Measurements from ENCODE around the gene NCKAP5. TPM values are rescaled to one million over a fixed set of nuclear protein-coding genes. Genes with fewer than 3 reads are reported as not detected.

NCKAP5 gene
- total RNA-seq, 1 donor from 2014 or later = 8.9 TPM

DNA sequence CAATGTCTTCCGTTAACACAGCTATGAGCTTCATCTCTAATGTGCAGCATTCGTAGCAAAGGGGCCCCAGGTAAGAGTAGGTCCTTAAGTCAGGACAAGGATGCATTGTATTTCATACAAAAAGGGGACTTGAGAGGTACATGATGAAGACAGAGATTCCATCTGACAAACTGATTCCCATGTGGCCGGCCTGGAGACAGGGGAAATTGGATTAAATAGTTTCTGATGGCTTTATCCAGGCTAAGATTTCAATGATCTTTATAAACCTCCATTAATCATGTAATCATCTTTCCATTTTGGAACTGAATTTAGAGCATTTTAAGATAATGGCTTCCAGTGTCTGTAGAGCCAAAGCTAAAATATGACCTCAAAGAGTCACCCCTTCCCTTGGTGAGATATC lies 111.3 kb downstream of the NCKAP5 start:
- no peak for ATAC-seq

GRCh38 chr2:133456156-133456555 lies 112.1 kb downstream of the NCKAP5 start:
- ATAC-seq = no peak

DNA sequence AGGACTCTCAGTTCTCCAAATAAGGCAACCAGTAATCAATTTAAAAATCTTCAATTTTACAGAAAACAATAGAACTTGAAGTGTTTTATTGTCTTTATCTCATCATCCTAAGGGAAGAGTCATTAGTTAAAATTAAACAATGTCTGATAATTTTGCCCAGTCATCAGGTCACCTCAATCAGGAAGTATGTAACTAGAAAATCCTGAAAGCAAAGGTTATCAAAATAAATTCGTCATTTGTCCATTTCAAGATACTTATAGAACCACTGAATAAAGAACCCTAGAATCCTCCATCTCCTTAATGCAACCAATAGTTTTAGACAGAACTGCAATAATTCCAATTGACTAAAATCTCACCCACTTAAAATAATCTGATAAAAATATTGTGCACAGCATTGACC lies 115.2 kb downstream of the NCKAP5 start:
- ATAC-seq = no peak

GRCh38 chr2:133452583-133452982 lies 115.7 kb downstream of the NCKAP5 start:
- ATAC-seq = peak; percentile 95

- ATAC-seq = no peak
Measured at GRCh38 chr2:133452146-133452545, 116.1 kb downstream of the NCKAP5 start.

DNA sequence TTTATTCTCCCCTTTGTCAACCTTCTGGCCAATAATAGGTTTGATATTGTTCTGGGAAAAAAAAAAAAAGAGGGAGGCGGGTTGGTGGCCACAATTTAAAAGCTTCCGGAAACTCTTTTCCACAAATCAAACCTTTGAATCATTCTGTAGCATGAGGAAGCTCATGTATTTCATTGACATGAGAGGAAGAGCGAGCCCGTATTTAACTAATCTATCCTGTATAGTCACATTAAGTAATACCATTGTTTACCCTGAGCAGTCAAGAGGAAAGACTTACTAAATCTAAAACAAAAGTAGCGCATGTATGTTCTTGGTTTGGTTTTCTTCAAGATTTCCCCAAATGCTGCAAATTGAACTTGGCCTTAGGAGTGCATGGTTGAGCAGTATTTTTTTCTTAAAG lies 120.1 kb downstream of the NCKAP5 start:
- ATAC-seq = peak; percentile 83

- ATAC-seq = no peak
Measured at GRCh38 chr2:133447303-133447702, 121.0 kb downstream of the NCKAP5 start.

- no peak for ATAC-seq
Measured at GRCh38 chr2:133444465-133444864, 123.8 kb downstream of the NCKAP5 start.

DNA sequence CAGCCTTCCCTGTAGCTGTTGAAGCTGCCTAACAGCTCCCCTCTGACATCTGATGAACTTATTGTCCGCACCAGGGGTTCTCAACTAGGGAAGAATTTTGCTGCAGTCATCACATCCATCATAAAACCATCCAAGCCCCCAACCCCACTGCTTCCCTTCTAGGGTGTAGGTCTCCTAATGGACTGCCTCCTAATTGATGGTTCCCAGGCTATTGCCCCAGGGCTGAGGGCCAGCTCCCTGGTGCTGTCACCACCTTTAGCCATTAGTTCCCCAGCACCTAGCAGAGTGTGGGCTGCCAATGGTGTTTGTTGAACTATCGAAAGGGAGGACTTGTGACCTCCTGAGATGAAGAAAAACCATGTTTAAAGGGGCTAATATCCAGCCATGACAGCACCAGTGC lies 125.9 kb downstream of the NCKAP5 start:
- ATAC-seq = no peak

DNA sequence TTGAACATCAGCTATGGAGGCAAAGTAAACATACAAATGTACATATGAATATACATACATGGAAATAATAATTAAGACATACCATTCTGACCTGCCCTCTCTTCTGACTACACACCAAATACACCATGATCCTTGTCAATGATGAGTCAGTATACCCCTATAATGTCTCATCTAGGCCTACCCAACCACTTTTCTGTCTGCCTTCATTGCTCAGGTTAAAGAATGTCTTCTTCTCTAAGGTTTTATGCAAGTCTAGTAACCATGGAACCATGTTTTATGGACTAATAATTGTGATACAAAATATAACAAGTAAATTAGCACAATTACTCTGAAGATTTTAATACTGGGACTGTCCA lies 128.7 kb downstream of the NCKAP5 start:
- ATAC-seq = no peak

DNA sequence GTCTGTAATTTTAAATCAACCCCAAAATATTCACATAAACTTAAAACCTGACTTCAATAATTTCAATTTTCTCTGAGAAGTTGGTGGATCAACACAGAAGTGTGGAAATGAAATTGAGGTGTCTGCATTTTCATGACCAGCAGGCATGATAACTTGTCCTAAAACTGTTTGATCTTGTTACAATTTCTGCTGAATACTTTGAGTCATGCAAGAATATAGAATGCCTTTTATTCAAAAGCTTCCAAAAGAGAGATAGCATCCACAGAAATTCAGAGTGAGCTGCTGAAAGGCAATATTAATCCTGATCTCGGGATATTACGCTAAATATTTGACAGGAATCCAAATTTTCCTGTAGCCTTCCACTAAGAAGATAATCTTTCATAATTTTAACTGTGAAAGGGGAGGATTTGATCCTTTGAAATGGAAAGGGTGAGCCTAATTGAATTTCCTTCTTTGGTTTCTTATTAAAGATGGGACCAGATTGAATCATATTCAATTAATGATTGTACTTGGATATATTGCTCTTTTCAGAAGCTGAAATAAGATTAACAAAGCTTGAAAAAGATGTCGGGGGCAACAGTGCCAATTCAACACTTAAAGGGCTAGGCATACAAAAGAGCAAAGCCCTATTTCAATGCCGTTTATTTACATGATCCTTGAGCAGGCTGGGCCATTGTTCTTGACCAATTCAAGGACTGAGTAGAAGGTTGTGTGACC lies 129.3 kb downstream of the NCKAP5 start:
- ATAC-seq = no peak

- ATAC-seq = no peak
Measured at GRCh38 chr2:133438026-133438425, 130.2 kb downstream of the NCKAP5 start.

- no peak for ATAC-seq
Measured at GRCh38 chr2:133437492-133437891, 130.8 kb downstream of the NCKAP5 start.

DNA sequence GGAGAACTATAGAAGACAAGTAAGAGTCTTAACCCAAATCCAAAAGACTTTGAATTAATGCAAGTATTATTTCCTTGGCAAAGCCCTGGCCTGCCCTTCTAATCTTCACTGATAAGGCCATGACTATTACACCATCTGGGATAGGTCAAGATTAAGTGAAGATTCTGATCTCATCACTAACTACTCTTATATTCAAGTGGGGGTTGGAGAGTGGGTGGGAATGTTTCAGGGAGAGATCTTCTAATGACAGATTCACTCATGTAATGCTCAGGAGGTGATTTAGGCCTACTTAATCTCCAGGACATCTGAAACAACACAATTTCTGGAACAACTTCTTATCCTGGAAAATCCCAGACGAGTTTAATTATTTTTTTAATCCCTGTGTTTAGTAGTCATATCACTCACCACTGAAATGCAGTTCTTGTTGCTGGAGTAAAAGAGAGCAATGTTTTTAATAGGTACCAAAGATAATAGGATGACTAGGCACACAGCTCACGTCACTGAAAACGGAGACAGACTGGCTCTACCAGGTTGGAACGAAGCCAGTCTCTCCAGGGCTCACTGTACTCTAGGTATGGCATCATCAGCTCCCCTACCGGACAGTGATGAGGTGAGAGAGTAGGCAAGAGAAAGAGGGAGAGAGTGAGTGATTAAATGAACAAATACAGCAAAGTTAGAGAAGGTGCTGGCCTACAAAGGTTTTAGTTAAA lies 133.1 kb downstream of the NCKAP5 start:
- peak; percentile 95 for ATAC-seq

DNA sequence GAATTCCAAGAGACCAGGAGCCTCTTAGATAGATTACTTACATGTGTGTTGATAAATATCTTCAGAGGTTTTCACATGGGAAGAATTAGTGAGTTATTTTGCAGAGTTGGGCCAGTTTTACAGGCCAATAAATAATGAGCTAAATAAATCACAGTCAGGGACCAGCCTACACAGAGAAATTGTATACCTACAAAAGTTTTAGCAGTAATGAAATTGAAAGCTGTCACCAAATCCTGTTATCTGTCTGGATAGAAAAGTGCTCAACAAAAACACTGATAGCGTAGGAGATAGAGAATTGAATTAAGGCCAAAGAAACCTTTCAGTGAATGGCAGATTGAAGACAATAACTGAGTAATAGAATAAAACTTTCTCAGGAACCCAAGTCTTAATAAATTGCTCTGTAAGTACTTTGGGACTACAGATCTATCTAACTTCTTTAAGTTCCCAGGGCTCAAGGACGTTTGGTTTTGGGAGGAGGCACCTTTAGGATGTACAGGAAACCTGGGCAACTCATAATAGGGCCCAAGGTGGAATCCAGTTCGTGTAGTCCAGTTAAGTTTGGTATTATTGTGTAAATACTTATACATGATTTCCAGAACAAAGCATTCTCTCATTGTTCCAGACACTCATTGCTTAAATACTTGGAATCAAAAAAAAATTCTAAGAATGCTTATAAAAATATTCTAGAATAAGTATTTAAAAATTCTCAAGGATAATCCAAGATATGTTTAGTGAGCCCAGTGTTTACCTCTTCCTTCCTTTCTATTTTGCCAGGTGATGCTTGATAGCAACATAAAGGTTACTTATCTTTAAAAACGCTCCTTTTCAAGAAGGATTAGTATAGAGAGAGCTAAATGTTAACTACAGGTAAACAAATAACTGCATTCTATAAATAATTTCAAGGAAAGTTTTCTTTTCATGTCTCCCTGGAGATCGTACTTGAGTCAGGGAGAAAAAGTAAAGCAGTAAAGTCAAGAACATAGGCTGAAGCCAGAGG lies 134.5 kb downstream of the NCKAP5 start:
- no peak for ATAC-seq

DNA sequence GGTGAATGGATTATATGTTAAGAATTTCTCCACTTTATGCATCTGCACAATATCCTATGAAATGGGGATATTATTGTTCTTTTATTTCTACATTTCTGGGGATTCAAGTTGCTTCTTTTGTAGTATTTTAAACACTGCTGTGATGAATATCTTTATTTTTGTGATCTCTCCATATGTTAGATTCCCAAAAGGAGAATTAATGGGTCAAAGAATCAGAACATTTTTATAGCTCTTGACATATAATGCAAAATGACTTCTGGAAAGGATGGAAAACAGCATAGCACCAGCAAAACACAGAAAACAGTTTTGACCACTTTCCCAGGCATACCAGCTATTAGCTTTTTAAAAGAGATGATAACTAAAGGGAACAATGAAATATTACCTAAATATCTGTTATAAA lies 135.5 kb downstream of the NCKAP5 start:
- no peak for ATAC-seq

DNA sequence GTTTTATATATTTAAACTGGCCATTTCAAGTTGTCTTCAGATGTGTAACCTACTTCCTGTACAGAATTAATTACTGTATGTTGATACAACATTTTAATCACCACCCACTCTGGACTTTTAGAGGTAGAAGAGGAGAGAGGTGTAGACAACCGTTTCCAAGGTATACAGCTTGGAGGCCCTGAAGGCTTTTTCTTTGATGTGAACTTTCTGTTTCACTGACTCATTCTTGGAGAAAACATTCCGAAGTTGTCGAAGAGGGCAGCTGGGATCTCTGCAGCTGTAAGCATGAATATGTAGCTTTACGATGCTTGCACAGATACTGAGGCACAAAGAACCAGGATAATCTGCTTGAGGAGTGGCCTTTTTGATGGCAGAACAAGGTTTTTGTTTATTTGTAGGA lies 137.0 kb downstream of the NCKAP5 start:
- peak; percentile 43 for ATAC-seq

DNA sequence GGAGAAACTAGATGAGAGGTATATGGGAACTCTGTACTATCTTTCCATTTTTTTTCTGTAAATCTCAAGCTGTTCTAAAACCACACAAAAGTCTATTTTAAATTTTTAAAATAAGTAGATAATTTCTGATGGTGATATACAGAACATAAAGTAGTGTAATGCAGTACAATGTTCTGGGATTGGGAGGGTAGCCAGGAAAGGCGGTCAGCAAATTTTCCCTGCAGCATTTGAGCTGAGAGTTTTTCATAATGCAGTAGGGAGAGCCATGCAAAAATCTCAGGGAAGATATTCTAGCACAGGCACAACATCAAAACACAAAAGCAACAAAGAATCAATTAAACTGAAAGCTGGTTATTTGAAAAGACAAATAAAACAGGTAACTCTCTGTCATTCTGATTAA lies 141.5 kb downstream of the NCKAP5 start:
- ATAC-seq = no peak

DNA sequence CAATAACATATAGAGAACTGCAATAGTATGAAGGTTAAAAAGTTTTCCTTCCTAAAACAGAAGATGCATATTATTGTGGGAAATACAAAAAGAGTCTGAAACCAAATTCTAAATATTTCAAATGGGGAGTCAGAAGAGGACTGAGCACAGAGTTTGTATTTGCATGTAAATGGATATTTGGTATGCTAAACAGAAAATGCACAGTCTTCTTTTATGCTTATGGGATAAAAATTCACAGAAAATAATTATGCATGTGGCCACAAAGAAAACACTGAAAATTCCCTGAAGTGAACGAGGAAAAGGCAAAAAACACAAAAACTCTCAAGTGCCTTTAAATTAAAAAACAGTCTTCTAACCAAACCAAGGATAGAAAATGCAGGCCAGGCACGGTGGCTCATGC lies 142.7 kb downstream of the NCKAP5 start:
- ATAC-seq = no peak

GRCh38 chr2:133424876-133425275 lies 143.4 kb downstream of the NCKAP5 start:
- ATAC-seq = no peak

DNA sequence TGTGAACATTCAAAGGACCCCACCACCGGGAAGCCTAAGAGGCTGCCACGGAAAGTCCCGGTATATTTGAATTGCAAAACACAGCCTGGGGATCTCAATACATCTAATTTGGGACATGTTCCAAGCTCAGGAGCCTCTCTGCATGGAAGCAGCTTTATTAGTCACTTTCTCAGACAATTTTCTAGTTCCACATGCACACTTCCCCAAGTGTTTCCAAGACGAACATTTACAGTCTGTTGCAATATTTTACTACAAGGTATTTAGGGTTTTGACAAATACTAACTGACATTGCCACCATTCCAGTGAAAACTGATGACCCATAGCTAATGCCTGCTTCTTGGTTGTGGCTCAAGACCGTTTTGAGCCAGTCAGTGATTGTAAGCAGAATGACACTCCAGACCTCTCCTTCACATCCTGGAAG lies 145.3 kb downstream of the NCKAP5 start:
- peak; percentile 36 for ATAC-seq

DNA sequence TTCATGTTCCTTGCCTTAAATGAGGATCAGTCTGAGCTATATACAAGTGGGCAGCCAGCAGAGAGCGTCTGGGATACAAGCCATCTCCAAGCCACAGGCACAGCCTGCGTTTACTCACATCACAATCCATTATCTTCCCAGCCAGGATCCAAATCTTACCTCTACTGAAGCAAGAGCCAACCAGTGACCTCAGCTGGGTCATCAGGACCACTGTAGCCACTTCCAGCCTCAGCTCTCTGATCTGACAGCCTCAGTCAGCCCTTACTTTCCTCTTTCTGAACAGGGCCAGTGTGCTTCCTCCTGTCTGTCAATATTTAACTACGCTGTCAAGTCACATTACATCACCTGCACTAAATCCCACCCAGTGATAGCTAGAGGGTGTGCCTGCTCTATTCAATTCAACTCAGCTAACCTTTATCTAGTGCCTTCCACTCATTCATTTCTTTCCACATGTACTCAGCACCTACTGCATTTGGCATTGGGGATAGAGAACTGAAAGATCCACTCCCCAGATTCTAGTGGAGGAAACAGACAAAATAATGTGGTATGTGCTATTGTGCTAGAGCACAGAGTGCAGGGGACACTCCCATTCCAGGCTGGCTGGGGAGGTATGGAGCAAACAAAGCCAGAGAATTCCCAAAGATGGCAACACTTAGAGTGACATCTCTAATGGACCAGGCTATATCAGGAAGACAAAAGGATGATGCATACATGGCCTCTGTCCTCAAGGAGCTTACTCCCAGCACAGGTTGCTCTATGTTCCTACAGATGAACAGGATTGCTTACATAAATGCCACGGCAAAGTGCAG lies 146.5 kb downstream of the NCKAP5 start:
- peak; percentile 41 for ATAC-seq

Data from esophagus mucosa (tissue), 1 donor.